COLO668 (cell line): ENCODE measurements around the gene TRAF1.

Source experiments
- DNase-seq: peaks from one replicate; lab custom pipeline; 2025; ENCODE audit not compliant: unreplicated experiment; lab: John Stamatoyannopoulos, UW

TRAF1 gene

GRCh38 chr9:120890320-120891244, 36.0 kb downstream of the TRAF1 start:
- DNase-seq: peak; percentile 53

DNA sequence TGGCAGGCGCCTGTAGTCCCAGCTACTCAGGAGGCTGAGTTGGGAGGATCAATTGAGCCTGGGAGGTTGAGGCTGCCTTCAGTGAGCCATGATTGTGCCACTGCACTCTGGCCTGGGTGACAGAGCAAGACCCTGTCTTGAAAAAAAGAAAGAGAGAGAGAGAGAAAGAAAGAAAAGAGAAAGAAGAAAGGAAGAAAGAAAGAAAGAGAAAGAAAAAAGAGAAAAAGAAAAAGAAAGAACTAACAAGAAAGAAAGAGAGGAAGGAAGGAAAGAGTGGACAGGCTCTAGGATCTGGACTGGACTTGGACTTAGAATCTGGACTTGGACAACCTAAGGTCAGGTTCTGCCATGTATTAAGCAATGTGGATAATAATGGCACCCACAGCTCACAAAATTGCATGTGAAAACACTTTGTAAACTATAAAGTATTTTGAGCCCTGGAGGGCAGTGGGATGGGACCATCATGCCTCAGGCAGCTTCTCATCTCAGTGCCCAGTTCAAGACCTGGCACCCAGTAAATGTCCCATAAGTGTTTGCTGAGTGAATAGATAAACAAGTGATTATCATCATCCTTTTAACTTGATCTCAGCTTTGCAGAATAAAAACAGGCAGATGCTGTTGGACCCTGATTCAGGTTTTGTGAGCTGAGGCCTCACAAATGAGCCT, 36.9 kb downstream of the TRAF1 start:
- peak; percentile 34 for DNase-seq

DNA sequence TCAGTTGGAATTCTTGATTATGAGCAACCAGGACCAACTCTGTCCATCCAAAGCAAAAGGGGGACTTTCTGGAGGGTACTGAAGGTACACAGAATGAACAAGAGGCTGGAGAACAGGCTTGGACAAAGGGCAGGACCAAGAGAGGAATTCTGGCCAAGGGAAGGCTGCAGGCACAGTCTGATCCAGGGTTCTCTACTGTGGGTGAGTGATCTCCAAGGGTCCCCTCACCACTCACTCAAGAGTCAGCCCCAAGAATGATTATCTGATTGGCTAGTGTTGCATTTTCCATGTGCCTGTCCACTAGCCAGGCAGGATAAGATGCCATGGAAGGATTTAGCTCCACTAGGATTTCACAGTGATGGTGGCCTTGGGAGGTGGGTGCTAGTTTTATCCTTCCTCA, 38.0 kb downstream of the TRAF1 start:
- DNase-seq: no peak

DNA sequence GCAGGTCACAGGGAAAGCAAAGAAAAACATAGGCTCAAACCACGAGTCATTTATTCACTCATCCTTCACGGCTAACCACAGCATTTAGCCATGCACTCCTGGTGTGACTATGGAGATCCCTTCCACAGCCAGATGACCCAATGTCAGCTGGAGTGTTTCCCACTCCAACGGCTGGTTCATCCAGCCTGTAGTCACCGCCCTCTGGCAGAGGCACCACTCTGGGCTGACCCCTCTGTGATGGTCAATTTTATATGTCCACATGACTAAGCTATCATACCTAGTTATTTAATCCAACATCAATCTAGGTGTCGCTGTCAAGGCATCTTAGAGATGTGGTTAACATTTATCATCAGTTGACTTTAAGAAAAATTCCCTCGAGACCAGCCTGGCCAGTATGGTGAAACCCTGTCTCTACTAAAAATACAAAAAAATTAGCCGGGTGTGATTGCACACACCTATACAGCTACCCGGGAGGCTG, 40.1 kb downstream of the TRAF1 start:
- no peak for DNase-seq

DNA sequence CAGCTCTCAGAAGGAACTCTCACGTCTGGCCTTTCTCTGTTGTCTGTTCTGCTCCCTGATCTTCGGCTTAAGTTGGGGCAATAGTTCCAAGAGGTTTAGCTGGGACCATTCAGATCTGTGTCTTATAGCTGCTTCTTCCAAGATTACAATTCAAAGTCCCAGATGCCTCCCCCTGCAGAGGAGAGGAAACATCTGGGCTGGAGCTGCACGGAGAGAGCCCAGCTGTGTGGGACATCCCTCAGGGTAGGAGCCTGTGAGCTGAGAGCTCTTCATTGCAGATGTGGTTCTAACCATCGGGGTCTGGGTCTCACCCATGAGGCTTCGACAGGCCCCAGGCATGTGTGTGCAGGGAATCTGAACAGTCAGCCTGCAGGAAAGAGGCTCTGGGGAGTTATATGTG, 40.6 kb downstream of the TRAF1 start:
- no peak for DNase-seq

DNA sequence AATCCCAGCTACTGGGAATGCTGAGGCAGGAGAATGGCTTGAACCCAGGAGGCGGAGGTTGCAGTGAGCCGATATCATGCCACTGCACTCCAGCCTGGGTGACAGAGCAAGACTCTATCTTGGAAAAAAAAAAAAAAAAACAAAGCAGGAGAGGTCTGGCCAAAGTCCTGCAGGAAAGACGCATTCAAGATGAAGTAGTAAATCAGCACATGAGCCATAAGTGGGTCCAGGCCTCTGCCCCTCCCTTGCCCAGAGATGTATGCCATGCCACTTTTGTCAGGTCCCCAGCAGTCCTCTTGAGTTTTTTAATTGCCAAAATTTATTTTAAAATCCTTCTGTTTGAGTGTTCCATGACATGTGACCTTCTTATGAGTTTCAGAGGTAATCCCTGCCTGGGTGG, 41.1 kb downstream of the TRAF1 start:
- no peak for DNase-seq

DNA sequence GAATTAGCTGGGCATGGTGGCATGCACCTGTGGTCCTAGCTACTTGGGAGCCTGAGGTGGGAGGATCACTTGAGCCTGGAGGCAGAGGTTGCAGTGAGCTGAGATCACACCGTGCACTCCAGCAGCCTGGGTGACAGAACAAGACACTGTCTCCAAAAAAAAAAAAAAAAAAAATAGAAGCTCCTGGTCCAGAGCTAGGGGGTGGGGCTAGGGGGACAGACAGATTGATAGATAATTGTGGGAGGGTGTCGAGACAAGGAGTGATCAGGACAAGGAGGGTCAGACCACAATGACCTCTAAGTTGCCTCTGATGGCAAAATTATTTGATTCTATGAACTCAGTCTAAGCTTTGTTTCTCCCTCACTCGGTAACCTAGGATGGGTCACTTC, 43.0 kb downstream of the TRAF1 start:
- no peak for DNase-seq

DNA sequence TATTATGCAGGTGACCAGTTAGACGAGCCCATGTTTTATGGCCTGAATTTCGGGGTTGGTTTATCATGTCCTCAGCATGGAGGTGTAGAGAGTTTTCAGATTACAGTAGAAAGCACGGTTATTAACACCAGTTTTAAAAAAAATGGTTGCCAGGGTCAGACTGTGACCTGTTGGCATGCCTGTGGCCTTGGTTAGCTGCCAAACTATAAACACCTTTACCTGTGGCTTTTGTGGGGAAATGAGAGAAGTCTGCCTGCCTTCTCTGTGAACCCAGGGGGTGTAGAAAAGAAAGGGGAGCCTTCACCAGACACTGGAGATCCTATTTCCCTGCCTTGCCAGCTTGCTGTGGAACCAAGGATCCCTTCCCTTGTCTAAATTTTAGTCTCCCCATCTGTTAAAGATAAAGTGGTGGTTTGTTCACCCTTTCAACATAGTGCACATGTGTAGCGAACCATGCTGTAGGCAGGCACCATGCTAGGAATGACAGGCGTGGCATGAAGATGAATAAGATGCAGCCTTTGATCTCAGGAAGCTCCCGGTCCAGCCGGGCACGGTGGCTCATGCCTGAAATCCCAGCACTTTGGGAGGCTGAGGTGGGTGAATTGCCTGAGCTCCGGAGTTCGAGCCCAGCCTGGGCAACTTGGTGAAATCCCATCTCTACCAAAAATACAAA, 43.5 kb downstream of the TRAF1 start:
- no peak for DNase-seq

DNA sequence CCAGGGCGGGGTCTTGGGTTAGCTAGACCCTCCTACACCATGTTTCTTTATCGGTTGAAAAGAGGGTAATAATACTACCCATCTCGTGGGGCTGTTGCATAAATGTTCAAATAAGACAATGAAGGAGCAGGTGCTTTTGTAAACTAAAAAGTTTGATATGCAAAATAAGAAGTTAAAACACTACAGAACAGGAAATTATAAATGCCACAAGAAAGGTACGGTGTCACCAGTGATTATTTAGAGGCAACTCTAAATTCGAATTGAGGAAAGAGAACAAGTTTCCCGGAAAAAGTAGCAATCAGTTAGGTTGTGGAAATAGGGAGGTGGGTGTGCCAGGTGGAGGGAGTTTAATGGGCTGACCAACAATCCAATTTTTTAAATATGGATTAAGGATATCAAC, 47.1 kb downstream of the TRAF1 start:
- DNase-seq: no peak

- DNase-seq: peak; percentile 15
Measured at GRCh38 chr9:120878188-120879130, 48.1 kb downstream of the TRAF1 start.

DNA sequence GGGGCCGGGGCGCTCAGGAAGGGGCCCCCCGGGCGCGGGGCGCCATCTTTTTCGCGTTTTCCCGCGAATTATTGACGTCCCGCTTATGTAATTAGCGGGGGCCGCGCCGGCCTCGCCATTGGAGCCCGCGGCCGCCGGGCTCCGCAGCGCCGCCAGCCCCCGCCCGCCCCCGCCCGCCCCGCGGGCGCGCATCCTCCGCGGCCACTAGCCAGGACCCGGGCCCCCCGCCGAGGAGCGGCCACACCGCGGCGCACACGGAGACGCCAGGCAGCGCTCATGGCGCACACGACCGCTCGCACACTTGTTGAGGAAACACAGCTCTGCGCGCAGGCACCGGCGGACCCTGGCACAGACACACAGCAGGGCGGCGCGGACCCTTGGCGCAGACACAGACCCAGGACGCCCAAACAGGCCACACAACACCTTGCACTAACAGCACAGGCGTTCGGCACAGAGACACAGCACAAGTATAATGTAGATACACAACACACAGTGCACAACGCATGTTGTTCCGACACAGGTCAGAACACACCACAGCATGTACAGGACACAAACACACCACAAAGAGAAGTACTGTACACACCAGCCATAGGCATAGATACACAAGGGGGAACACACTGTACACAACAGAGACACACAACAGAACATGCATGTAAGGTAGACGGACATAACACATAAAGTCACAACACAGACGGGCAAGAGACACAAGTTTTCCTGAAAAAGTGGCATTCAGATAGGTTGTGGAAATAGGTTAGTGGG, 49.1 kb downstream of the TRAF1 start:
- peak; percentile 93 for DNase-seq

GRCh38 chr9:120876842-120877240, 49.8 kb downstream of the TRAF1 start, which contains the start of gene PHF19:
Gene PHF19, minus strand, starts transcription at chr9:120877188. Its CDS starts 2,447 bp downstream, at chr9:120874741.
- DNase-seq: peak; percentile 81

DNA sequence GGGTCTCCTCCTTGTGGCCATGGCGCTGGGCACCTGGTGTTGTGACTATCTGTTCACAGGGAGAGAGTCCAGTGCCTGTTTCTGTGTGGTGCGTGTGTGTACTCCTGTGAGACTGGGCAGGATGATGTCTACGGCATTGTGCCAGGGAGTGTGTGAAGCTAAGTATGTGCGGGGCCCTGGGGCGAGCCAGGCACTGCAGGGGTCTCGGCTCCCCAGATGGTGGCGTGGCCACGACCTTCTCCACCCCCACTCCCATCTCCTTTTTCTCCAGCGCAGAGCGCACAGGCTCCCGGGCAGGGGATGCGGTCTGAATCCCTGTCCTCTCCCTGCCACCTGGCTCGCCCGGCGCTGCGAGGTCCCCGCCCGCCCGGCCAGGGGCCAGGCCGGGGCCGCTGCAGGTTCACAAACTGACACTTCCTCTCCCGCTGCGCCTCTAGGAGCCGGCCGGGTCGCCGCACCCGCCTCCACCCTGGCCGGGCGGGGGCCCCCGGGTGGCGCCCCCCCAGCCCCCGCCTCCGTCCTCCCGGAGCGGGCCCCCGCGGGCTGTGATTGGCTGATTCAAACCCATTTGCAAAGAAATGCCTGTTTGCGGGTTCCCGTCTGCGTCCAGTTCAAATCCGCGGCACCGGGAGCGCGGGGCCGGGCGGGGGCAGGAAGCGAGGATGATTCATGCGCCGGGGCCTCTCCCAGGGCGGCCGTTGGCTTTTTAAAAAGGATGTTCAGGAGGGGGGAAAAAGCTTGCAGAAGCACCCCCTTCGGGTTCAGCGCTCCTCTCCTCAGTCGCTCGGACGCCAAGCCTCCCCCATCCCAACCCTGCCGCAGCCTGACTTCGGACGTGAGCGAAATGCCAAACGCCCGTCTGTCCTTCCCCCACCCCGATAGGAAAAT, 50.4 kb downstream of the TRAF1 start:
- peak; percentile 96 for DNase-seq

GRCh38 chr9:120875643-120875953, 51.0 kb downstream of the TRAF1 start:
- DNase-seq: no peak

DNA sequence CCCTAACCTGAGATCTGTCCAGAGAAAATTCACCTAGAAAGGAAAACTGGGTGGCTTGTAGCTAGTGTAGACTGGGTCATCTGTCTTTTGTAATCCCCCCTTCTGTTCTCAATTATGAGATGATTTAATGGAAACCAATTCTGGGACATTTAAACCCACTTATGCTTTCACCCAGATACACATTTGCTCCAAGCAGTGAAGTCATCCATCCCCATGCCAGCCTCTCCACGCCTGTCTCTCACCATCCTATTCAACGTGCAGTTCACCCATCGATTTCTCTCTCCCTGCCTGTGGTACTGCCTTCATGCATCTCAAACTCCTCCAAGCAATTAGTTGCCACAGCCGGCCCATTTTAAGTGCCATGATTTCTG, 51.4 kb downstream of the TRAF1 start:
- DNase-seq: no peak

- DNase-seq: no peak
Measured at GRCh38 chr9:120874226-120875194, 52.1 kb downstream of the TRAF1 start.

DNA sequence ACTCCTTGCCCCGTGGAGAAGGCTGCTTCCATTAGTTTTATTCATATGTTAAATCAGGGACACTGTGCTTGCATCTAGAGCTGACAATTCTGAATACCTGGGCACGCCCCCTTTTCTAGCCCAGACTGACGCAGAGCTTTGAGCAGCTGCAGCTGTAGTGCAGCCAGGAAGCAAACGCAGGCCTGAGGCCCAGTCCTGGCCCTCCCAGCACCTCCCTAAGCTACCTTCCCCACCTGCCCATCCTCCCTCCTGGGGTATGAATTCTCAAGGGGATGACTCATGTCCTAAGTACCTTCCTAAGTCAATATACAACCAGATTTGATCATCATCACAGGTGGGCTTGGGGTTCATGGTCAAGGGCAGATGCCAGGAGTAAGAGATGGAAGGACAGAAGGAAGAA, 53.1 kb downstream of the TRAF1 start:
- peak; percentile 84 for DNase-seq
